Ascending aorta (tissue), 2 donors: ENCODE data around the gene SEPTIN5. TPM values are rescaled to one million over a fixed set of nuclear protein-coding genes. Genes with fewer than 3 reads are reported as not detected.

Source experiments
- DNase-seq, 2 donors: peaks; one replicate each; pipeline ENCODE4 v3.0.0-alpha.2; 2019; ENCODE audit warnings: low spot score in 2 of 2
- H3K27ac ChIP-seq, 2 donors: fragments of 200-600 bp; sonication (generic); one replicate each; pipeline ENCODE4 v1.5.1; 2016 to 2017; ENCODE audit warnings: mild to moderate bottlenecking in 1 of 2
- H3K27me3 ChIP-seq: fragments of 200-600 bp; sonication (generic); one replicate; pipeline ENCODE4 v1.5.1; 2017
- H3K36me3 ChIP-seq, 2 donors: fragments of 200-600 bp; sonication (generic); one replicate each; pipeline ENCODE4 v1.5.1; 2016
- H3K4me1 ChIP-seq, 2 donors: fragments of 200-600 bp; sonication (generic); one replicate each; pipeline ENCODE4 v1.5.1; 2016 to 2017; ENCODE audit warnings: mild to moderate bottlenecking in 1 of 2
- H3K4me3 ChIP-seq, 2 donors: fragments of 200-600 bp; sonication (generic); one replicate each; pipeline ENCODE4 v1.5.1; 2016 to 2017; ENCODE audit warnings: mild to moderate bottlenecking in 1 of 2
- H3K9me3 ChIP-seq, 2 donors: fragments of 200-600 bp; sonication (generic); one replicate each; pipeline ENCODE4 v1.5.1; 2016
- intact Hi-C: fragments of 100-400 bp; cut with DNase I; formaldehyde crosslinking; loops from one replicate; pipeline ENCODE4 v1.15.1; 2023
- total RNA-seq: library from RNA; depleted of rRNA; stranded (reverse); fragments of >200 nt; gene quantifications from one replicate; pipeline ENCODE4 v1.1.0, GENCODE V29; 2016
- TF ChIP-seq, protein P1 (sequence below), 3 experiments: fragments of 200-600 bp in 2 of 3; fragments of 450-650 bp in 1 of 3; sonication (generic) in 2 of 3; IDR thresholded peaks; one replicate each; pipeline ENCODE4 v1.5.1; 2016 to 2019; ENCODE audit warnings: antibody characterized with exemption in 3 of 3, mild to moderate bottlenecking in 1 of 3, moderate library complexity in 1 of 3

The SEPTIN5 gene
- total RNA-seq, 1 donor from 2014 or later: 105 TPM

- Histone ChIP-seq H3K4me1 (peaks cover 0 to 12% of the 10 kb centered on the region in 2 donors), H3K36me3 (no peaks in the 10 kb centered on the region), H3K4me3 (no peak overlapping the region), H3K27ac (no peak overlapping the region), H3K9me3 (no peaks in the 10 kb centered on the region), H3K27me3 (peaks cover 9% of the 10 kb centered on the region)
- TF ChIP-seq, protein P1, sequence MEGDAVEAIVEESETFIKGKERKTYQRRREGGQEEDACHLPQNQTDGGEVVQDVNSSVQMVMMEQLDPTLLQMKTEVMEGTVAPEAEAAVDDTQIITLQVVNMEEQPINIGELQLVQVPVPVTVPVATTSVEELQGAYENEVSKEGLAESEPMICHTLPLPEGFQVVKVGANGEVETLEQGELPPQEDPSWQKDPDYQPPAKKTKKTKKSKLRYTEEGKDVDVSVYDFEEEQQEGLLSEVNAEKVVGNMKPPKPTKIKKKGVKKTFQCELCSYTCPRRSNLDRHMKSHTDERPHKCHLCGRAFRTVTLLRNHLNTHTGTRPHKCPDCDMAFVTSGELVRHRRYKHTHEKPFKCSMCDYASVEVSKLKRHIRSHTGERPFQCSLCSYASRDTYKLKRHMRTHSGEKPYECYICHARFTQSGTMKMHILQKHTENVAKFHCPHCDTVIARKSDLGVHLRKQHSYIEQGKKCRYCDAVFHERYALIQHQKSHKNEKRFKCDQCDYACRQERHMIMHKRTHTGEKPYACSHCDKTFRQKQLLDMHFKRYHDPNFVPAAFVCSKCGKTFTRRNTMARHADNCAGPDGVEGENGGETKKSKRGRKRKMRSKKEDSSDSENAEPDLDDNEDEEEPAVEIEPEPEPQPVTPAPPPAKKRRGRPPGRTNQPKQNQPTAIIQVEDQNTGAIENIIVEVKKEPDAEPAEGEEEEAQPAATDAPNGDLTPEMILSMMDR (IDR thresholded peaks at IDR 0.05): no peak
- intact Hi-C loops: loop anchor here (5.0 kb wide), 1 partner anchor 134 kb away; no protein-coding TSS in a partner anchor
- DNase-seq: no peak
These were observed 39.0 kb downstream of the SEPTIN5 start for GRCh38 chr22:19753090-19753842.

DNA sequence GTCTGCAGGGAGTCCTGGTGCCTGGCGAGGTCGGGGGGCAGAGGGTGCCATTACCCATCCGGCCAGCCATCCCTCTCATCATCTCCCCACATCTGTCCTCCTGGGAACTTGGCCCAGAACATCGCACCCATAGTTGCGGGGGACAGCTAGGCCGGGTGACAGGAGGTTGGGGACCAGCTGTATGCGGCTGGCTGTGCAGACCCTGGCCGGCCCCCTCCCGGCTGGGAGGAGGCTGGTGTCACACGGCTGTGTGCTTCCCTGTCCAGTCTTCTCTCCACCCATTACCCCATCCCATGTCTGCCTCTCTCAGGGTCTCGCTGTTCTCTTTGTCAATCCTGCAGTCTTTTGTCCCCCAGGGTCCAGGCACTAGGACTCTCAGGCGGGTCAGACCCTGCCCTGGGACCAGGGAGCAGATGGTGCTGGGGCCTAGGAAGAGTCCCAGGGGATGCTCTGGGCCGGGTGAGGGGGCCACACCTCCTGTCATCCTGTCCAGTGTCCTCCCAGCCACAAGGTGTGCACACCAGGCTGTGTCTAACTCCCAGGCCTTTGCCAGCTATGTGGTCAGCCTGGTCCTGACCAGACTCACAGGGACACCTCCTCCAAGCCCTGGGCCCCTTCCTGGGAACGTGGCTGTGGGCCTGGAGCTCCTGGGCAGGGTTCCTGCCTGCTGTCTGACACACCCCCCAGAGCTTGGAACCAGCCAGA lies 39.8 kb downstream of the SEPTIN5 start:
- H3K9me3 ChIP-seq: no peaks in the 10 kb centered on the region
- H3K27ac ChIP-seq: no peak overlapping the region
- H3K4me1 ChIP-seq: peaks cover 0 to 12% of the 10 kb centered on the region in 2 donors
- no peak for DNase-seq
- no peaks in the 10 kb centered on the region for H3K36me3 ChIP-seq
- H3K4me3 ChIP-seq: no peak overlapping the region
- peaks cover 13% of the 10 kb centered on the region for H3K27me3 ChIP-seq
- TF ChIP-seq, protein P1 (IDR thresholded peaks at IDR 0.05): no peak
- intact Hi-C loops: loop anchor here (5.0 kb wide), 1 partner anchor 133 kb away; no protein-coding TSS in a partner anchor

- Histone ChIP-seq H3K27ac (no peak overlapping the region), H3K4me3 (peak overlapping the region in 1 of 2 donors; percentile 5), H3K27me3 (peaks cover 14% of the 10 kb centered on the region), H3K4me1 (peaks cover 0 to 12% of the 10 kb centered on the region in 2 donors), H3K9me3 (no peaks in the 10 kb centered on the region), H3K36me3 (no peaks in the 10 kb centered on the region)
- intact Hi-C loops: loop anchor here (5.0 kb wide), 1 partner anchor 133 kb away; no protein-coding TSS in a partner anchor
- DNase-seq: no peak
- TF ChIP-seq, protein P1 (IDR thresholded peaks at IDR 0.05): no peak
These were observed 40.4 kb downstream of the SEPTIN5 start for GRCh38 chr22:19754701-19755144.

DNA sequence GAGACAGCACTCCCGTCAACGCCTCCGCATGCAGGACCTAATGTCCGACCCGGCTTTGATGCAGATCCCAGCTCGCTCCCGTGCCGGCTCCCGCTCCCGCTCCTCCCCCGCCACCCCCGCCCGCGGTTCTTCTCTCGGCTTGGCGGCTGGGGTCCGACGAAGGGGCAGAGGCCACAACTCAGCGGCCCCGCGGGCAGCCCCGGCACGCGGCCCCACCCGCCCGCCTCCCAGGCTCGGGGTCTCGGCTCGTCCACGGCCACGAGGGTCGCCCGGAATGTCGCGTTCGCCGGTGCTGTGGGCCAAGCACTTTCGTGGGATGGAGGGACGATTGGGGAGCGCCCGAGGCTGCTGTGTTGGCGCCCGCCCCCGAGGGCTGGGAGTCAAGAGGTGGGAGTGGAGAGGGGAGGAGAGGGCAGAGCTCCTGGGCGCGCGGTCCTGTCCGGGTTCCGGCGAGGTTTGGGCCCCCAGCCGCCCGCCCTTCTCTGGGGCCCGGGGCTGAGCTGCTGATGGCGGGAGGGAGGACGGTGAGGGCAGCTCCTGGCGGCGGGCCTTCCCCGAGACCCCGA lies 40.9 kb downstream of the SEPTIN5 start:
- peaks cover 14% of the 10 kb centered on the region for H3K27me3 ChIP-seq
- TF ChIP-seq, protein P1 (IDR thresholded peaks at IDR 0.05): no peak
- peak overlapping the region in 1 of 2 donors; percentile 5 for H3K4me3 ChIP-seq
- no peaks in the 10 kb centered on the region for H3K36me3 ChIP-seq
- no peak overlapping the region for H3K27ac ChIP-seq
- intact Hi-C loops: no loop called here
- peaks cover 0 to 12% of the 10 kb centered on the region in 2 donors for H3K4me1 ChIP-seq
- no peak for DNase-seq
- H3K9me3 ChIP-seq: no peaks in the 10 kb centered on the region

- H3K4me1 ChIP-seq: peaks cover 0 to 12% of the 10 kb centered on the region in 2 donors
- intact Hi-C loops: no loop called here
These were observed 41.5 kb downstream of the SEPTIN5 start for GRCh38 chr22:19755722-19756287.

More at GRCh38 chr22:19755722-19756287, 41.5 kb downstream of the SEPTIN5 start:
- Histone ChIP-seq H3K4me3 (no peak overlapping the region), H3K9me3 (no peaks in the 10 kb centered on the region), H3K27ac (no peak overlapping the region), H3K36me3 (no peaks in the 10 kb centered on the region), H3K27me3 (peaks cover 14% of the 10 kb centered on the region)
- DNase-seq: no peak
- TF ChIP-seq, protein P1 (IDR thresholded peaks at IDR 0.05): no peak
